SK-N-SH (cell line): ENCODE results near the gene GJC3. TPM values are rescaled to one million over a fixed set of nuclear protein-coding genes. Genes with fewer than 3 reads are reported as not detected.
"Not testable (repeated sequence)": the region's sequence is repeated elsewhere in the genome, so short reads cannot be mapped to it uniquely, and the experiment has no call there.

ENCODE experiments used
- CTCF ChIA-PET: fragments of 300-600, 350-600 bp; formaldehyde crosslinking; extraction: SDS; loops from one replicate; lab custom pipeline; 2021; lab: Yijun Ruan, JAX
- POLR2A ChIA-PET: fragments of 350-600 bp; sonication (Branson Sonifier 250); formaldehyde crosslinking; extraction: SDS; loops from one replicate; lab custom pipeline; 2020; ENCODE audit warnings: antibody characterized with exemption, inconsistent platforms; lab: Yijun Ruan, JAX
- DNase-seq: peaks from one replicate; pipeline ENCODE4 v3.0.0; 2012
- H2AFZ ChIP-seq: fragments of 200-600 bp; sonication (generic); 2 replicates; pipeline ENCODE4 v1.8.1; 2016; ENCODE audit warnings: antibody characterized with exemption, mild to moderate bottlenecking, low read depth
- H3F3A ChIP-seq: fragments of 200-600 bp; sonication (generic); replicated peaks from 2 replicates; pipeline ENCODE3; 2016; ENCODE audit warnings: antibody characterized with exemption, mild to moderate bottlenecking; ENCODE audit not compliant: insufficient read depth
- H3K27ac ChIP-seq, 2 experiments: fragments of 200-500 bp in 1 of 2; fragments of 200-600 bp in 1 of 2; sonication (Bioruptor generic) in 1 of 2; sonication (generic), shearing (Covaris generic) in 1 of 2; 2 replicates each; pipeline versions ENCODE4 v1.5.1 to v1.6.1; 2014 to 2016; ENCODE audit warnings: low read depth in 2 of 2, inconsistent platforms in 1 of 2, low read length in 1 of 2, mild to moderate bottlenecking in 1 of 2, mixed read lengths in 1 of 2
- H3K27me3 ChIP-seq: fragments of 200-600 bp; sonication (generic), shearing (Covaris generic); 2 replicates; pipeline ENCODE4 v1.6.1; 2016; ENCODE audit warnings: mixed run types; ENCODE audit not compliant: insufficient read depth
- H3K36me3 ChIP-seq, 2 experiments: fragments of 200-500 bp in 1 of 2; fragments of 200-600 bp in 1 of 2; sonication (Bioruptor generic) in 1 of 2; sonication (generic) in 1 of 2; replicated peaks in 1 of 2; 2 replicates each; pipeline versions ENCODE3 to v1.5.1; 2014 to 2016; ENCODE audit warnings: low read length in 1 of 2, mild to moderate bottlenecking in 1 of 2; ENCODE audit not compliant: insufficient read depth in 2 of 2, control insufficient read depth in 1 of 2
- H3K4me1 ChIP-seq, 2 experiments: fragments of 200-500 bp in 1 of 2; fragments of 200-600 bp in 1 of 2; sonication (Bioruptor generic) in 1 of 2; sonication (generic), shearing (Covaris generic) in 1 of 2; 2 replicates each; pipeline versions ENCODE4 v1.5.1 to v1.6.1; 2014 to 2016; ENCODE audit warnings: low read depth in 1 of 2, low read length in 1 of 2, mixed run types in 1 of 2; ENCODE audit not compliant: insufficient read depth in 2 of 2, control insufficient read depth in 1 of 2
- H3K4me2 ChIP-seq: fragments of 200-600 bp; sonication (generic), shearing (Covaris generic); 2 replicates; pipeline ENCODE4 v1.6.1; 2017; ENCODE audit warnings: mixed run types
- H3K4me3 ChIP-seq, 2 experiments: fragments of 200-500 bp in 1 of 2; fragments of 200-600 bp in 1 of 2; sonication (Bioruptor generic) in 1 of 2; sonication (generic), shearing (Covaris generic) in 1 of 2; 2 replicates each; pipeline versions ENCODE4 v1.5.1 to v1.8.1; 2014 to 2016; ENCODE audit warnings: low read depth in 2 of 2, inconsistent platforms in 1 of 2, low read length in 1 of 2, mild to moderate bottlenecking in 1 of 2, mixed read lengths in 1 of 2, moderate library complexity in 1 of 2
- H3K79me2 ChIP-seq: fragments of 200-600 bp; sonication (generic); 2 replicates; pipeline ENCODE4 v1.8.1; 2017; ENCODE audit warnings: mild to moderate bottlenecking; ENCODE audit not compliant: insufficient read depth
- H3K9ac ChIP-seq: fragments of 200-600 bp; sonication (generic); 2 replicates; pipeline ENCODE4 v1.6.1; 2017; ENCODE audit warnings: mixed run types
- H3K9me2 ChIP-seq: fragments of 200-600 bp; sonication (generic); 2 replicates; pipeline ENCODE4 v1.6.1; 2017; ENCODE audit warnings: mixed run types
- H3K9me3 ChIP-seq: fragments of 200-600 bp; sonication (generic); 2 replicates; pipeline ENCODE4 v1.6.1; 2017; ENCODE audit warnings: mixed run types, mild to moderate bottlenecking, moderate library complexity
- H4K20me1 ChIP-seq: fragments of 200-600 bp; sonication (generic); 2 replicates; pipeline ENCODE4 v1.6.1; 2017; ENCODE audit warnings: mild to moderate bottlenecking, mixed run types; ENCODE audit not compliant: insufficient read depth
- CTCF ChIP-seq: fragments of 200-600 bp; sonication (generic); IDR thresholded peaks from 2 replicates; pipeline ENCODE4 v1.6.1; 2017; ENCODE audit warnings: antibody characterized with exemption, mild to moderate bottlenecking, moderate library complexity
- EP300 ChIP-seq, 2 experiments: IDR thresholded peaks; 2 replicates each; pipeline versions ENCODE4 v1.4.0 to v1.6.1; 2012; ENCODE audit warnings: borderline replicate concordance in 1 of 2, low read depth in 1 of 2, low read length in 1 of 2
- GABPA ChIP-seq: IDR thresholded peaks from 2 replicates; pipeline ENCODE4 v1.4.0; 2012; ENCODE audit warnings: low read depth, mild to moderate bottlenecking
- IRF3 ChIP-seq: fragments of 150-350 bp; IDR thresholded peaks from 2 replicates; pipeline ENCODE4 v1.6.1; 2016; ENCODE audit warnings: mild to moderate bottlenecking, low read depth, low read length
- MAX ChIP-seq: IDR thresholded peaks from 2 replicates; pipeline ENCODE4 v1.4.0; 2012; ENCODE audit warnings: low read depth
- MXI1 ChIP-seq: IDR thresholded peaks from 2 replicates; pipeline ENCODE4 v1.6.1; 2012; ENCODE audit warnings: mild to moderate bottlenecking, low read depth, low read length, improper control_type of control experiment
- NFIC ChIP-seq: IDR thresholded peaks from 2 replicates; pipeline ENCODE4 v1.4.0; 2012; ENCODE audit warnings: borderline replicate concordance
- RCOR1 ChIP-seq: fragments of 150-350 bp; IDR thresholded peaks from 2 replicates; pipeline ENCODE4 v1.6.1; 2017; ENCODE audit warnings: antibody characterized with exemption, low read length
- RFX5 ChIP-seq: IDR thresholded peaks from 2 replicates; pipeline ENCODE4 v1.6.1; 2012; ENCODE audit warnings: mild to moderate bottlenecking, improper control_type of control experiment, low read length
- TEAD4 ChIP-seq: IDR thresholded peaks from 2 replicates; pipeline ENCODE4 v1.4.0; 2012; ENCODE audit warnings: mild to moderate bottlenecking, borderline replicate concordance; ENCODE audit not compliant: insufficient read depth
- YY1 ChIP-seq: IDR thresholded peaks from 2 replicates; pipeline ENCODE4 v1.4.0; 2012; ENCODE audit warnings: low read depth, mild to moderate bottlenecking
- WGBS: methylation state at CpG from one replicate; pipeline ENCODE4 v1.1.6; 2017; ENCODE audit warnings: low lambda C conversion rate; 5-methylcytosine and 5-hydroxymethylcytosine counted together
- polyA plus RNA-seq, 3 experiments: library from polyadenylated mRNA; depleted of rRNA; stranded (reverse); fragments of >200 nt; gene quantifications; 2 replicates each; pipeline ENCODE4 v1.2.3, GENCODE V29; 2012

The GJC3 gene
- polyA plus RNA-seq, 1 of the 3 experiments (the other 2 are of a cell fraction): not detected

GRCh38 chr7:99973817-99974216, 44.4 kb upstream of the GJC3 start:
- H3K27ac ChIP-seq, POLR2A ChIA-PET: not testable (repeated sequence)

GRCh38 chr7:99971242-99971641, 41.8 kb upstream of the GJC3 start:
- H3K9ac ChIP-seq: no peak overlapping the region
- no peaks in the 10 kb centered on the region for H3K9me2 ChIP-seq
- peaks cover 32% of the 10 kb centered on the region for H3K27me3 ChIP-seq
- no peak overlapping the region for H3K4me2 ChIP-seq
- ChIA-PET CTCF (interaction anchor here (1.7 kb wide), 1 partner anchor 23 kb away, joined by 4 read pairs; no protein-coding TSS in a partner anchor), POLR2A (no interaction called here)
- no peaks in the 10 kb centered on the region for H3K79me2 ChIP-seq
- H3K4me1 ChIP-seq: no peaks in the 10 kb centered on the region; a peak in 1 of 4 replicates
- H4K20me1 ChIP-seq: no peaks in the 10 kb centered on the region
- WGBS: 6% methylated on average over 4 of the region's 4 CpGs
- H2AFZ ChIP-seq: no peak overlapping the region
- H3K36me3 ChIP-seq: no peaks in the 10 kb centered on the region
- no peak for DNase-seq
- H3K27ac ChIP-seq: no peak overlapping the region
- H3K9me3 ChIP-seq: no peaks in the 10 kb centered on the region
- TF ChIP-seq NFIC (no peak), MAX (no peak), GABPA (no peak), TEAD4 (no peak), CTCF (no peak), EP300 (IDR thresholded peaks at IDR 0.05; ENCODE audit: borderline replicate concordance in 1 of 2, low read depth in 1 of 2, low read length in 1 of 2) (no peak), IRF3 (no peak), RFX5 (no peak), YY1 (no peak), MXI1 (no peak), RCOR1 (no peak)
- H3F3A ChIP-seq: no peaks in the 10 kb centered on the region
- no peak overlapping the region for H3K4me3 ChIP-seq

More at GRCh38 chr7:99973817-99974216, 44.4 kb upstream of the GJC3 start:
- not testable (repeated sequence) for H2AFZ ChIP-seq, H4K20me1 ChIP-seq, H3K79me2 ChIP-seq, H3K4me3 ChIP-seq, H3K9ac ChIP-seq, DNase-seq, H3K9me3 ChIP-seq, H3K4me2 ChIP-seq, H3K4me1 ChIP-seq, H3F3A ChIP-seq, H3K9me2 ChIP-seq, H3K36me3 ChIP-seq
- WGBS: 31% methylated on average over 7 of the region's 7 CpGs
- peaks cover 22% of the 10 kb centered on the region; the same call in 1 of the 2 replicates for H3K27me3 ChIP-seq
- CTCF ChIA-PET: interaction anchor here (0.6 to 6.5 kb wide), 2 partner anchors 18 to 62 kb away, joined by 3 to 103 read pairs; no protein-coding TSS in a partner anchor

- H3K36me3 ChIP-seq, H3F3A ChIP-seq, H3K9me3 ChIP-seq, H3K27ac ChIP-seq, H3K4me2 ChIP-seq, H2AFZ ChIP-seq, DNase-seq, H4K20me1 ChIP-seq, H3K9me2 ChIP-seq, POLR2A ChIA-PET, H3K4me3 ChIP-seq, H3K9ac ChIP-seq, H3K4me1 ChIP-seq, H3K79me2 ChIP-seq: not testable (repeated sequence)
- CTCF ChIA-PET: interaction anchor here (1.1 to 1.3 kb wide), 2 partner anchors 22 to 24 kb away, joined by 3 read pairs; no protein-coding TSS in a partner anchor
- WGBS: 10% methylated on average over 1 of the region's 1 CpG
- H3K27me3 ChIP-seq: peaks cover 36% of the 10 kb centered on the region
Observed at GRCh38 chr7:99969813-99970212, 40.4 kb upstream of the GJC3 start.
